ENCODE results near the gene BHLHA15. TPM values are rescaled to one million over a fixed set of nuclear protein-coding genes. Genes with fewer than 3 reads are reported as not detected.

Gene BHLHA15
- total and polyA plus RNA-seq, 2 of the 8 experiments (the other 6 are each of a cell fraction or from before 2014, with no cell fraction given), result 1.1 to 2.7 TPM

DNA sequence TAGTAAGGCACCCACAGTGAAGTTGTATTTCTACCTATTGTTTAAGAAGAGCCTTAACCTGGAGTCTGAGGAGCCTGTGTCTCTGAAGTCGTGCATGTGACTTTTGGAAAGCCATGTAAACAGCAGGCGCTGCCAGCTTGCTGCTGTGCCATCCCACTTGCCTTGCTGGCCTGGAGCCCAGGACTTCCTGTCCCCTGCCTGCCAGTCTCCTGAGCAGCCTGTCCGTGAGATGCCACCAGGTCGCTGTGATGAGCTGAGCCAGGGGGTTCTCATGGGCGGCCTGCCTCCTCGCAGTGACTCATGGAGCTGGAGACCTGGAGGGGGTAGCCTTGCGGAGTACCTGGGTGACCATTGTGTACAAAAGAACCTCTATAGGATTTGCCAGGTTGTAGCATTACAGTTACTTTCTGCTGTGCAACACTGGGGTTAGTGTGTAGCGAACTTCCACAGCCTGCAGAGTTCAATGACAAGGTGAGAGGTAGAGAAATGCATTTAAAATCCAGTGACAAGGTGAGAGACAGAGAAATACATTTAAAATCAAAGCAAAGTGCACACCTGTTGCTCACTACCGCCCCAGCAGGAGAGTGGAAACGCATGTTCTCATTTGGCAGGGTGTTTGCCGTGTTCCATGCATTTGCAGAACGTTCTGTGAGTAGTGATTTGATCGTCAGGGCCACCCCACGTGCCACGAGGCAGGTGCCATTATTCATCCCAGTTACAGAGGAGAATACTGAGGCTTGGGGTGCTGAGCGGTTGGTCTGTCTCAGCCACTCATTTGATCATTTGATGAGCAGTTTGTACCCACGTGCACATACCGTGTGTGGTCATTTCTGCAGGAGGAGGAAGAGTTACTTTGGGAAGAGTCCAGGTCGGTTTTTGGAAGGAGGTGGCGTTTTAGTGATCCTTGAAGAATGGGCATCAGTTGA is 36.6 kb upstream of the BHLHA15 start:
- Histone ChIP-seq H3K79me2 (ENCODE audit: control insufficient read depth in 1 of 2, insufficient read depth in 2 of 2, low read length in 2 of 2) (no peaks in the 10 kb centered on the region), H3K79me1 (ENCODE audit: low read depth, low read length) (peaks cover 2% of the 10 kb centered on the region; the same call in 1 of the 2 replicates), H3K14ac (ENCODE audit: insufficient read length) (no peak overlapping the region), H3K4ac (replicated peaks; ENCODE audit: insufficient read length, low read depth, low read length) (no peak overlapping the region), H2BK20ac (ENCODE audit: low read length) (no peak overlapping the region), H3K23ac (ENCODE audit: insufficient read length) (no peak overlapping the region), H4K5ac (ENCODE audit: insufficient read length, low read depth, low read length) (no peak overlapping the region), H3K9me3 (ENCODE audit: insufficient read depth in 2 of 2, low read depth in 1 of 2, low read length in 1 of 2) (no peaks in the 10 kb centered on the region), H2AFZ (ENCODE audit: low read length) (no peak overlapping the region), H4K91ac (replicated peaks; ENCODE audit: insufficient read length, low read length) (no peak overlapping the region), H3K27ac (ENCODE audit: low read depth, low read length) (no peak overlapping the region), H3K23me2 (ENCODE audit: low read depth, low read length) (no peaks in the 10 kb centered on the region), H3K4me3 (ENCODE audit: extremely low read depth in 1 of 4, insufficient read depth in 2 of 4, low read depth in 3 of 4, low read length in 4 of 4) (no peak overlapping the region), H3K36me3 (ENCODE audit: control insufficient read depth in 2 of 4, insufficient read depth in 4 of 4, low read length in 3 of 4) (peaks cover 0 to 22% (median 3%) of the 10 kb centered on the region in 4 experiments; a peak in 6 of 8 replicates), H3K4me1 (replicated peaks in 1 of 4; ENCODE audit: control insufficient read depth in 3 of 4, insufficient read depth in 4 of 4, low read length in 3 of 4) (no peaks in the 10 kb centered on the region; a peak in 3 of 7 replicates), H3K56ac (replicated peaks; ENCODE audit: insufficient read length, low read depth, low read length) (no peak overlapping the region), H4K8ac (ENCODE audit: extremely low read depth, insufficient read depth, low read length) (no peak overlapping the region), H4K20me1 (replicated peaks in 1 of 2; ENCODE audit: control insufficient read depth in 1 of 2, insufficient read depth in 2 of 2, low read length in 2 of 2) (peaks cover 0 to 9% of the 10 kb centered on the region in 2 experiments), H2BK15ac (ENCODE audit: low read length) (no peak overlapping the region), H3K18ac (ENCODE audit: extremely low read depth, low read length) (no peak overlapping the region), H3K4me2 (ENCODE audit: insufficient read depth in 1 of 2, low read depth in 2 of 2, low read length in 2 of 2) (no peak overlapping the region), H3K27me3 (replicated peaks in 1 of 4; ENCODE audit: control insufficient read depth in 3 of 4, extremely low read depth in 1 of 4, insufficient read depth in 3 of 4, low read length in 3 of 4) (no peaks in the 10 kb centered on the region), H3K9ac (replicated peaks in 1 of 4; ENCODE audit: extremely low read depth in 1 of 4, low read depth in 3 of 4, low read length in 3 of 4) (no peak overlapping the region), H2BK120ac (replicated peaks; ENCODE audit: low read depth, low read length) (no peak overlapping the region), H2BK12ac (ENCODE audit: low read depth, low read length) (no peak overlapping the region), H2BK5ac (ENCODE audit: low read depth, low read length) (no peak overlapping the region), H2AK5ac (ENCODE audit: low read depth, low read length) (no peak overlapping the region)
- CTCF ChIA-PET (ENCODE audit: partially characterized antibody), result interaction anchor here (1.0 to 15.9 kb wide), 8 partner anchors 7 to 675 kb away, joined by 3 to 476 read pairs (median 4); no protein-coding TSS in a partner anchor
- DNase-seq (ENCODE audit: low read depth in 1 of 2, low spot score in 2 of 2) (no peak), FAIRE-seq (no peak)
- no peak for TF ChIP-seq RAD21 (IDR thresholded peaks at IDR 0.05 in 1 of 2, conservative IDR thresholded peaks at IDR 0.05 in 1 of 2; ENCODE audit: low read depth in 2 of 2, low read length in 2 of 2)
- no peak for TF ChIP-seq RFX5 (IDR thresholded peaks at IDR 0.05; ENCODE audit: borderline replicate concordance, low read depth, low read length)
- TF ChIP-seq CTCF (IDR thresholded peaks at IDR 0.05; ENCODE audit: control extremely low read depth in 1 of 3, insufficient read depth in 1 of 3, low read depth in 1 of 3, low read length in 3 of 3), result peak in 1 of 3 experiments; percentile 8; a peak in 1 of 4 replicates
- 89% methylated on average over 20 of the region's 20 CpGs; no CpG with 5 or more reads in 1 of the 2 experiments for WGBS, 2 experiments (ENCODE audit: extremely low coverage in 1 of 2, insufficient coverage in 1 of 2, insufficient read length in 1 of 2, insufficient replicate concordance in 2 of 2, low coverage in 1 of 2, low lambda C conversion rate in 2 of 2, missing lambda C conversion rate in 1 of 2)
- POLR2A ChIA-PET (ENCODE audit: partially characterized antibody), result no interaction called here

All from H1 (cell line).